Activated naive CD8-positive, alpha-beta T cell treated with anti-CD3 and anti-CD28 coated beads, Interleukin-2, amount 10 ng/mL, durations not matched to agents 7 days and 5 days (primary cell): Measurements from ENCODE around the gene DNAJC13. TPM values are rescaled to one million over a fixed set of nuclear protein-coding genes. Genes with fewer than 3 reads are reported as not detected.
"Not testable (repeated sequence)": the region's sequence is repeated elsewhere in the genome, so short reads cannot be mapped to it uniquely, and the experiment has no call there.

ENCODE experiments used
- ATAC-seq: fragments of 150-1000 bp; cut with Tn5 transposase; one replicate; pipeline ENCODE4 v1.10.0; 2021; ENCODE audit warnings: low read depth, moderate library complexity
- POLR2A ChIA-PET: fragments of 350-600 bp; sonication (Branson Sonifier 250); formaldehyde crosslinking; loops from one replicate; lab custom pipeline; 2021; ENCODE audit warnings: antibody characterized with exemption; lab: Charles Lee
- DNase-seq: peaks from one replicate; pipeline ENCODE4 v3.0.0; 2021
- H3K27ac Mint-ChIP-seq: one replicate; pipeline ENCODE4 v1.8.0; 2022; ENCODE audit warnings: mild to moderate bottlenecking, mixed read lengths
- H3K27me3 Mint-ChIP-seq: one replicate; pipeline ENCODE4 v1.8.0; 2022; ENCODE audit warnings: mild to moderate bottlenecking, moderate library complexity, mixed read lengths
- H3K36me3 Mint-ChIP-seq: one replicate; pipeline ENCODE4 v1.8.0; 2021; ENCODE audit warnings: mild to moderate bottlenecking, mixed read lengths
- H3K4me1 Mint-ChIP-seq: one replicate; pipeline ENCODE4 v1.8.0; 2021; ENCODE audit warnings: mixed read lengths
- H3K4me3 Mint-ChIP-seq: one replicate; pipeline ENCODE4 v1.8.0; 2022; ENCODE audit warnings: mild to moderate bottlenecking, moderate library complexity, mixed read lengths
- H3K9me3 Mint-ChIP-seq: one replicate; pipeline ENCODE4 v1.8.0; 2021; ENCODE audit warnings: mixed read lengths
- total RNA-seq, 2 experiments: library from RNA; stranded (reverse); gene quantifications; one replicate each; pipeline ENCODE4 v1.2.3, GENCODE V29; 2021

The DNAJC13 gene, protein sequence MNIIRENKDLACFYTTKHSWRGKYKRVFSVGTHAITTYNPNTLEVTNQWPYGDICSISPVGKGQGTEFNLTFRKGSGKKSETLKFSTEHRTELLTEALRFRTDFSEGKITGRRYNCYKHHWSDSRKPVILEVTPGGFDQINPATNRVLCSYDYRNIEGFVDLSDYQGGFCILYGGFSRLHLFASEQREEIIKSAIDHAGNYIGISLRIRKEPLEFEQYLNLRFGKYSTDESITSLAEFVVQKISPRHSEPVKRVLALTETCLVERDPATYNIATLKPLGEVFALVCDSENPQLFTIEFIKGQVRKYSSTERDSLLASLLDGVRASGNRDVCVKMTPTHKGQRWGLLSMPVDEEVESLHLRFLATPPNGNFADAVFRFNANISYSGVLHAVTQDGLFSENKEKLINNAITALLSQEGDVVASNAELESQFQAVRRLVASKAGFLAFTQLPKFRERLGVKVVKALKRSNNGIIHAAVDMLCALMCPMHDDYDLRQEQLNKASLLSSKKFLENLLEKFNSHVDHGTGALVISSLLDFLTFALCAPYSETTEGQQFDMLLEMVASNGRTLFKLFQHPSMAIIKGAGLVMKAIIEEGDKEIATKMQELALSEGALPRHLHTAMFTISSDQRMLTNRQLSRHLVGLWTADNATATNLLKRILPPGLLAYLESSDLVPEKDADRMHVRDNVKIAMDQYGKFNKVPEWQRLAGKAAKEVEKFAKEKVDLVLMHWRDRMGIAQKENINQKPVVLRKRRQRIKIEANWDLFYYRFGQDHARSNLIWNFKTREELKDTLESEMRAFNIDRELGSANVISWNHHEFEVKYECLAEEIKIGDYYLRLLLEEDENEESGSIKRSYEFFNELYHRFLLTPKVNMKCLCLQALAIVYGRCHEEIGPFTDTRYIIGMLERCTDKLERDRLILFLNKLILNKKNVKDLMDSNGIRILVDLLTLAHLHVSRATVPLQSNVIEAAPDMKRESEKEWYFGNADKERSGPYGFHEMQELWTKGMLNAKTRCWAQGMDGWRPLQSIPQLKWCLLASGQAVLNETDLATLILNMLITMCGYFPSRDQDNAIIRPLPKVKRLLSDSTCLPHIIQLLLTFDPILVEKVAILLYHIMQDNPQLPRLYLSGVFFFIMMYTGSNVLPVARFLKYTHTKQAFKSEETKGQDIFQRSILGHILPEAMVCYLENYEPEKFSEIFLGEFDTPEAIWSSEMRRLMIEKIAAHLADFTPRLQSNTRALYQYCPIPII (N-terminal part only)
- total RNA-seq = 10 to 100 TPM; 38.5 to 40.4 TPM

DNA sequence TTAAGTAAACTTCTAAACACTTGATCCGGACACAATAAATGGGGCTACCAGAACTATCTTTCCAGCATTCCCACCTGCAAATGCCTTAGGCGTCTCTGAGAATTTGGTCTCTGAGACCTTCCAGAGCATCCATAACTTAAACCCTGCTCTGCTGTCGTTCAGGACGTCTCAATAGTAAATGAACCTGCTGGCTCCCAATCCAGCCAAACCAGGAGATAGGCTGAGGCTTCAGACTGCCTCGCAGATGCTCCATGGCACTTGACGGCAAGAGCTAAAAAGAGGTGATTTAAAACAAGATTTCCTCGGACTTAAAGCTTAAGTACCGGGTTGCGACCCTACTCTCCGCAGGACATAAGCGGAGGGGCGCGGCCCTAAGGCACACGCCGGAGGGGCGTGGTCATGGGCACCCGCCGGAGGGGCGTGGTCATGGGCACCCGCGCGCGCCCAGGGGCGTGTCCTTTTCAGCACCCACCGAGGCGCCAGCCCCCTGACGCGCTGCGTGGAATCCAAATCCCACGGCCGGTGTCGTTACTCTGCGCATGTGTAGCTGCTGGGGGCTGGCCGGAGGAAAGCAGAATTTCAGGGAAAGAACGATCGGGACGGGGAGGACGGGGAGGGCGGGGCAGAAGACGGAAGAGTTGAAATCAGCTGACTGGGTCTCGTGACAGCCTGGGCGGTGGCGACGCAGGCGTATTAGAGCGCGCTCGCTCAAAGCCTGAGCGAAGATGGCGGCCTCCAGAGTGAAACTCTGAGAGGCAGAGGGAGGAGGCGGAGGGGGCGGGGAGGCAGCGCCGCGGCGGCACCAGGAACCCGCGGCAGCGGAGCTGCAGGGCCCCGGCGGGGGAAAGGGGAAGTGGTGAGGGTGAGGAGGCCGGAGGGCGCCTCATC is at the start of gene DNAJC13:
DNAJC13 (plus strand) TSS at position 696 of the 888 bp plus-strand sequence. CDS start 17,049 bp downstream, outside the sequence.
- Mint-ChIP-seq H3K4me1 (peaks cover 26% of the 10 kb centered on the region), H3K9me3 (no peaks in the 10 kb centered on the region), H3K27me3 (no peaks in the 10 kb centered on the region), H3K4me3 (peak within 1 kb of the TSS; percentile 99), H3K27ac (peak within 1 kb of the TSS; percentile 98), H3K36me3 (peaks cover 12% of the 10 kb centered on the region)
- peak; percentile 96 for ATAC-seq
- peak; percentile 95 for DNase-seq
- POLR2A ChIA-PET = interaction anchor here (0.6 to 2.3 kb wide), 13 partner anchors 9 to 1391 kb away, joined by 3 to 8 read pairs (median 3); partner anchors contain the start of genes ASTE1, CDV3, NEK11 and UBA5

DNA sequence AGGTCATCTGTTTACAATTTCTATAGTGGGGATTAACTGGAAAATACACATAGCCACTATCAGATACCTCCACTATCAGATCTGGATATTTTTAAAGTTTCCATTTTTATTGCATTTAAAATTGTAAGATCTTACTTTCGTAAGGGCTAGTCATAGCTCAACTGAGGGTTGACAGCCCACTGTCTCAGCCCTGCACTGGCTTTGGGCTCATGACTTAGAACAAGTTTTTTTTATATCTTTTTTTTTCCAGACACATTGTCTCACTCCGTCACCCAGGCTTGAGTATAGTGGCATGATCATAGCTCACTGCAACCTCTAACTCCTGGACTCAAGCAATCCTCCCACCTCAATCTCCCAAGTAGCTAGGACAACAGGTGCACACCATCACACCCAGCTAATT is 48.8 kb upstream of the DNAJC13 start:
- H3K4me1 Mint-ChIP-seq = no peaks in the 10 kb centered on the region
- POLR2A ChIA-PET = no interaction called here
- H3K4me3 Mint-ChIP-seq = no peak overlapping the region
- peaks cover 6% of the 10 kb centered on the region for H3K27me3 Mint-ChIP-seq
- ATAC-seq (no peak), DNase-seq (no peak)
- no peaks in the 10 kb centered on the region for H3K9me3 Mint-ChIP-seq
- H3K27ac Mint-ChIP-seq = no peak overlapping the region
- no peaks in the 10 kb centered on the region for H3K36me3 Mint-ChIP-seq

DNA sequence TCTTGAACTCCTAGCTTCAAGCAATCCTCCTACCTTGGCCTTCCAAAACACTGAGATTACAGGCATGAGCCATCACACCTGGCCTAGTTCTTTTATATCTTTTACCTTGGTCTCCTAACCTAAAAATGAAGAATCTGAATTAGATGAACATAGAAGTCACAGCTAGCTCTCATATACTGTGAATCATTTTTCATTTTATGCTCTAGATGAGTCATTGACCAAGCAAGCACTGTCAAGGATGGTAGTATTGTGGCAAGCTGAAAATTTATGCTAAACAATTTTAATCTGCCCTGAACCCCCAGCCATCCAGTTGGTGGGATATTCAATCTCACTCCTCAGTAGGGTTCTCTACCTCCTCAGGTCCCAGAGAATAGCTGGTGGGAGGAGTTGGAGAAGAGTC is 48.3 kb upstream of the DNAJC13 start:
- H3K4me3 Mint-ChIP-seq = no peak overlapping the region
- H3K4me1 Mint-ChIP-seq = no peaks in the 10 kb centered on the region
- H3K9me3 Mint-ChIP-seq = no peaks in the 10 kb centered on the region
- H3K27me3 Mint-ChIP-seq = peaks cover 6% of the 10 kb centered on the region
- H3K27ac Mint-ChIP-seq = no peak overlapping the region
- no peak for ATAC-seq
- POLR2A ChIA-PET = no interaction called here
- H3K36me3 Mint-ChIP-seq = no peaks in the 10 kb centered on the region
- DNase-seq = no peak

DNA sequence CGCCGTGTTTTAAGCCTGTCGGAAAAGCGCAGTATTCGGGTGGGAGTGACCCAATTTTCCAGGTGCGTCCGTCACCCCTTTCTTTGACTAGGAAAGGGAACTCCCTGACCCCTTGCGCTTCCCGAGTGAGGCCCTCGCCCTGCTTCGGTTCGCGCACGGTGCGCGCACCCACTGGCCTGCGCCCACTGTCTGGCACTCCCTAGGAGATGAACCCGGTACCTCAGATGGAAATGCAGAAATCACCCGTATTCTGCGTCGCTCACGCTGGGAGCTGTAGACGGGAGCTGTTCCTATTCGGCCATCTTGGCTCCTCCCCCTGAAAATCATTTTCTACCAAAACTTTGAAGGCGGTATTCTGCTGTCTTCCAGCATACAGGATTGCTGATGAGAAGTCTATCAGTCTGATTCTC is 40.4 kb upstream of the DNAJC13 start:
- H3K36me3 Mint-ChIP-seq, H3K27ac Mint-ChIP-seq, DNase-seq, H3K4me1 Mint-ChIP-seq, ATAC-seq, H3K4me3 Mint-ChIP-seq, H3K9me3 Mint-ChIP-seq, POLR2A ChIA-PET, H3K27me3 Mint-ChIP-seq: not testable (repeated sequence)

DNA sequence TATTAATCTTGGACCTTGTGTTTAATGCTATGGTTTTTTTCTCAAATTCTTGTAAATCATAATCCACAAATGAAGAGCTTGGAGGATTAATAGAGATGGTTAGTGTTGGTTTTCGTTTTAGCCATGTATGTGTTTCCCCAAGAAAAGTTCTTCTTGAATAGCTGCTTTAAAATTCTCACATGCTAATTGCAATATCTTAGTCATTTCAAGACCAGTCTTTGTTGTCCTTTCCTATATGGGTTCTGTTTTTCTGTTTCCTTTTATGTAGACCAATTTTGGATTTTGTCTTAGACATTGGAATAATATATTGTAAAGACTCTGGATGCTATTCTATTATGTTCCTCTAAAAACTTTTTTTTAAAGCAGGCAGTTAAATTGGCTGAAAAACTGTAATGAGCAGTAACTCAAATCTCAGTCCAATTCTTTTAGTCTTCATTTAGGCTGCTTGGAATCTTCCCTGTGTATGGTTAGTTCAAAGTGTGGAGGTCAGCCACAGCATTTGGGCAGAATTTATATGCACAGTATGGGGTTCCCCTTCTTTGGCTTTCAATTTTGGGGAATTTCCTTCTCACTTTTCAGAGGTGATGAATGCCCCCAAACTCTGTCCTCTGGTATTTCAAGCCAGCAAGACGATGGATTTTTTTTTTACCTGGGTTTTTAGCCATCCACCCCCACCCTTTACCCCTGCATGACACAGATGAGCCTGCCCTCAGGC is 39.1 kb upstream of the DNAJC13 start:
- POLR2A ChIA-PET = no interaction called here
- Mint-ChIP-seq H3K27ac (no peak overlapping the region), H3K27me3 (peaks cover 9% of the 10 kb centered on the region), H3K9me3 (no peaks in the 10 kb centered on the region), H3K4me1 (no peaks in the 10 kb centered on the region), H3K36me3 (no peaks in the 10 kb centered on the region), H3K4me3 (no peak overlapping the region)
- DNase-seq (no peak), ATAC-seq (no peak)

DNA sequence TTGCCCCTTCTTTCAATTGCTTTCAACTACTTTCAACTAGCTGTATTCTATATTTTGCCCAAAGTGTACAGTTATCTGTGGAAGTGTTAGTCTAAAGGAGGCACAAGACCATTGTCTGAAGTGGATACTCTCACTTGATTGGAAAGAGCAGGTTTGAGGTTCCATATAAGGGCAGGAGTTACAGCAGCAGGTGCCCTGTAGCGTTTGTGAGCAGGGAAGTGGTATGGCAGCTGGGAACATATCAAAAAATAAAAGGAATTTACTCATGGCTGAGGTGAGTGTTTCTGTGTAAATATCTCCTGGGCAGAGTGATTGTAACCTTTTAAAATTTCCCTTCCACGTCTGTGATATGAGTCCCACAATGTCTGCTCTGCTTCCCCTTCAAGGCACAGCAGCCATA is 38.5 kb upstream of the DNAJC13 start:
- Mint-ChIP-seq H3K27me3 (peaks cover 9% of the 10 kb centered on the region), H3K36me3 (no peaks in the 10 kb centered on the region), H3K4me3 (no peak overlapping the region), H3K9me3 (no peaks in the 10 kb centered on the region), H3K27ac (no peak overlapping the region), H3K4me1 (no peaks in the 10 kb centered on the region)
- ATAC-seq (no peak), DNase-seq (no peak)
- POLR2A ChIA-PET = no interaction called here

DNA sequence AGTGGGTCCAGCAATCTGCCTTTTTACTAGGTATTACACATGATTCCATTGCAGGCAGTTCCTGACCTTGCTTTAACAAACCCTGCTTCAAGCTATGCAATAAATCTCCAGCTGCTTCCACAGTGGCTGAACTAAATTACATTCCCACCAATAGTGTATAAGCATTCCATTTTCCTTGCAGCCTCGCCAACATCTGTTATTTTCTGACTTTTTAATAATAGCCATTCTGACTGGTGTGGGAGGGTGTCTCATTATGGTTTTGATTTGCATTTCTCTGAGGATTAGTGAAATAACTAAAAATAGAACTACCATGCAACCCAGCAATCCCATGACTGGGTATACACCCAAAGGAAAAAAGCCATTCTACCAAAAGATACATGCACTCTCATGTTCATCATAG is 36.4 kb upstream of the DNAJC13 start:
- Mint-ChIP-seq H3K4me3 (no peak overlapping the region), H3K27me3 (peaks cover 9% of the 10 kb centered on the region), H3K4me1 (no peaks in the 10 kb centered on the region), H3K9me3 (no peaks in the 10 kb centered on the region), H3K36me3 (no peaks in the 10 kb centered on the region), H3K27ac (no peak overlapping the region)
- POLR2A ChIA-PET = no interaction called here
- ATAC-seq = no peak
- no peak for DNase-seq

DNA sequence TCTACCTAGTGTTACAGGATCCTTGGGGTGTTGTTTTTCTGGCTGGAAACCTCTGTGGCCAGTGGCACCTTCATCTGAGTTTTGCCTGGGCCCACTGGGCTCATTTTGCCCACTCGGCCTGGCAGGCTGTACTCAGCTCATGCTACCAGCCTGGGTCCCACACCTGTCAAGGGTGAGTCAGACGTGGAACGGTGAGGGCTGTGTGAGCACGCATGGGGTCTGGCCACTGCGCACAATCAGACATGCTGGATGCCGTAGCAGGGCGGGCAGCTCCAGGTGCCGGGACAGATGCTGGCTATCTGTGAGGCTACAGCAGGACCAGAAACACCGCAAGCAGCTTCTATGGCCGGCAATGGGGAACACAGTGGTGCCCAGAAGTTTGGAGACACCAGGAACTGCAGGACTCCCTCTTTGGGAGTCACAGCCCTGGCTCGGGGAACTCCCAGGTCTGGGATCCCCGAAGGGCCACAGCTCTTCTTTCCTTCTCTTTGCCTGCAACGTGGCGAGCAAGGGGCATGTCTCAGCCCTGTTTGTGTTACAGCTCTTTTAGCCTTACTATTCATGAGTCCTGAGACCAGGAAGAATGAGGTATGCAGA is 35.9 kb upstream of the DNAJC13 start:
- ATAC-seq (no peak), DNase-seq (no peak)
- Mint-ChIP-seq H3K4me3 (no peak overlapping the region), H3K27ac (no peak overlapping the region), H3K4me1 (no peaks in the 10 kb centered on the region), H3K27me3 (peaks cover 9% of the 10 kb centered on the region), H3K9me3 (no peaks in the 10 kb centered on the region), H3K36me3 (no peaks in the 10 kb centered on the region)
- POLR2A ChIA-PET = no interaction called here

DNA sequence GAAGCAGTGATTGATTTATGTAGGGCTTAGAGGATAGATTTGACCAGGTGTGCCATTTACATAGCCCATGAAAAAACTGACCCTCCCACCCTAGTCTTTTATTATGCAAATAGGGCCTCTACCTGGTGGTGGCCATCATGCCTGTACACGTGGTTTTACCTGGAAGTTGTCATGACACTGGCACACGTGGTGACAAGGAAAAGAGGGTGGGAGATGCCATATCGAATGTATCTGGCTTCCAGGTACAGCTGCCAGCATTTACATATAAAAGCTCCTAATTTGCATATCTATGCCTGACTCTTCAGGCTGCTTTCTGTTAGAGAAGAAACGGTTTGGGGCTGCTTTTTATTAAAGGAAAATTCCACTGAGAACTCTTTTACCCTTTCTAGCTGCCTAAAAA is 35.0 kb upstream of the DNAJC13 start:
- no peaks in the 10 kb centered on the region for H3K4me1 Mint-ChIP-seq
- no peaks in the 10 kb centered on the region for H3K36me3 Mint-ChIP-seq
- ATAC-seq (no peak), DNase-seq (no peak)
- H3K27ac Mint-ChIP-seq = no peak overlapping the region
- peaks cover 9% of the 10 kb centered on the region for H3K27me3 Mint-ChIP-seq
- POLR2A ChIA-PET = no interaction called here
- no peaks in the 10 kb centered on the region for H3K9me3 Mint-ChIP-seq
- no peak overlapping the region for H3K4me3 Mint-ChIP-seq

DNA sequence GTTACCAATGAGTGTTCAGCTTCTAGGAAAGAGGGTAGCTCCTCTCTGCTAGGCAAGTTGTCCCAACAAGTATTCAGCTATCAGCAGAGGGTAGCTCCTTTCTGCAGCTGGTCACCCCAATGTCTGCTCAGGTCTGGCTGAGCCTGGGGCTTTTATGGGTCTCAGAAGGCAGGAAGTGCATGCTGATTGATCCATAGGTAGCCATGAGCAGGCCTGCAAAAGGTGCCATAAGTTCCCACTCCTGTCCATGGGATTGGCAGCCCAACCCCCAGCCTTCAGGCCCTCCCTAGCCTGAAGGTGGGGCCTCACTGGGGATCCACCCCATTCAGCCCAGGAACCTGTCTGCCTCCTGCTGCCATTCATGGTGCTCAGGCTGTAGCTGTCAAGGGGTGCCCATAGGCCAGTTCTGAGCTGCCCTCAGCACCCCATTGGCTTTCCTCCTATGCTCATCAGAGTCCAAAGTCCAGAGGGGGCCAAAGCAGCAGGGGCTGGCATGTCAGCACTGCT is 34.6 kb upstream of the DNAJC13 start:
- POLR2A ChIA-PET = no interaction called here
- Mint-ChIP-seq H3K27me3 (peaks cover 6% of the 10 kb centered on the region), H3K27ac (no peak overlapping the region), H3K4me3 (no peak overlapping the region), H3K9me3 (no peaks in the 10 kb centered on the region), H3K36me3 (no peaks in the 10 kb centered on the region), H3K4me1 (no peaks in the 10 kb centered on the region)
- DNase-seq = no peak
- ATAC-seq = no peak

DNA sequence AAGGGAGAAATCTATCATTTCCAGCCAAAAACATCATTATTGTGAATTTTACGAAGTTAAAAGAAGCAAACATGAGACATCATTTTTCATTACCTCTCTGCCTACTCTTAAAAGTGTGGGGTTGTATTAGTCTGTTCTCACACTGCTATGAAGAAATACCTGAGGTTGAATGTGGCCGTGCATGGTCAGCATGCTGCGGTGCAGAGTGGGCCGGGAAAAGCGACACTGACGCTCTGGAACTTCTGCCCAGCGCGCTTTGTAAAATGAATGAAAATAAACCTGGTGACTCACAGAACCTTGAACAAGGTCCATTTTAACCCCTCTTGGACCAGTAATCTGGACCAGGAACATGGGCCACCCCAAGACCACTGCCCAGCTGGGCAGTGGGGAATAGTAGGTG is 31.0 kb upstream of the DNAJC13 start:
- peaks cover 4% of the 10 kb centered on the region for H3K27me3 Mint-ChIP-seq
- DNase-seq = no peak
- no peak overlapping the region for H3K27ac Mint-ChIP-seq
- no peaks in the 10 kb centered on the region for H3K4me1 Mint-ChIP-seq
- H3K4me3 Mint-ChIP-seq = no peak overlapping the region
- POLR2A ChIA-PET = no interaction called here
- ATAC-seq = no peak
- no peaks in the 10 kb centered on the region for H3K36me3 Mint-ChIP-seq
- H3K9me3 Mint-ChIP-seq = no peaks in the 10 kb centered on the region
